ENCODE measurements around the gene NGDN.

DNA sequence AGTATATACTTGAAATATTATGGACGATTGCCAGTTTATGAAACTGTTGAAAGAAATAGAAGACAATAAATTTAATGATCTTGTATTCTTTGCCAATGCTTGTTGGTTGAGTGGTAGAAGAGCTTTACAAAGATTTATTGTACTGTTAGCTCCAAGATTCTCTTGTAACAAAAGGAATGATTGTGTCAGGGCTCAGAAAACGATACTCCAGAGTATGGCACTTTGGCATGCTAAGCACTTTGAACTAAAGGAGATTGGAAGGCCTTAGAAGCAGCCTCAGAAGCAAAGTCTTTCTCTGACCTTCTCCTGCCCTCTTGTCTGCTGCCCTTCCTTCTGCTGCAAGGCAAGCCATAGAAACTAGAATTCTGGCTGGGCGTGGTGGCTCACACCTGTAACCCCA, 4.2 kb upstream of the NGDN start:
- TF ChIP-seq SP1 (IDR thresholded peaks at IDR 0.05) = no peak
- TF ChIP-seq BHLHE40 (IDR thresholded peaks at IDR 0.05; ENCODE audit: borderline replicate concordance) = no peak
- TF ChIP-seq FOXK2 (IDR thresholded peaks at IDR 0.05) = no peak
- TF ChIP-seq HDGF (IDR thresholded peaks at IDR 0.05; ENCODE audit: borderline replicate concordance) = no peak
- no peak for TF ChIP-seq ARNT (IDR thresholded peaks at IDR 0.05)
- no peak for TF ChIP-seq TARDBP (IDR thresholded peaks at IDR 0.05)
- no peak for TF ChIP-seq ZNF384 (IDR thresholded peaks at IDR 0.05)

Data from HEK293T (cell line).